ENCODE data around the gene NEK10.

Gene NEK10

DNA sequence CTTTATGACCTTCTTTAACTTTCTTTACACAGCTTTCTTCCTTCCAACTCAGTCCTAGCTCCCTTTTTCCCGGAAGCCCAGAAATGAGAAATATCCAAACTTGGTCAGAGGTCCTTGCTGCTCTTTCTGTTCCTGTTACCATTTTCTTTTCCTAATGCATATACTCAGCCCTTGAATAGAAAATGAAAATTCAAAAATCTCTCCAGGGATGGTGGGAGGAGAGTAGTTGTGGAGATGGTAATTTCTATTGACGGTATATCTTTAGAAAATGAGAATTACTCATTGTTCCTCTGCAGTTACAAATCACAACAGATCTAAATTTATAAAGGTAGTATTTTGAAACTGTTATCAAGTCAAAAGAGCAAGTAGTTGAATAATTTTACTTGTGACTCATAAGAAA, 255.1 kb downstream of the NEK10 start:
- Histone ChIP-seq H3K27ac (ENCODE audit: low read length) (no peak overlapping the region), H3K9me2 (replicated peaks; ENCODE audit: insufficient read depth, low read length) (no peaks in the 10 kb centered on the region), H2AFZ (ENCODE audit: low read length) (no peak overlapping the region), H3K4me1 (ENCODE audit: low read length) (peaks cover 4% of the 10 kb centered on the region; the same call in 1 of the 2 replicates), H3K9ac (ENCODE audit: low read length) (no peak overlapping the region), H3K9me3 (replicated peaks; ENCODE audit: insufficient read depth, low read length) (no peaks in the 10 kb centered on the region), H3K4me2 (ENCODE audit: low read depth, low read length) (no peak overlapping the region), H4K20me1 (ENCODE audit: insufficient read depth, low read length) (no peaks in the 10 kb centered on the region), H3K27me3 (replicated peaks; ENCODE audit: insufficient read depth, low read length) (no peaks in the 10 kb centered on the region), H3K79me2 (ENCODE audit: low read length) (no peaks in the 10 kb centered on the region), H3F3A (ENCODE audit: insufficient read depth, low read length) (no peaks in the 10 kb centered on the region), H3K4me3 (ENCODE audit: low read length) (no peak overlapping the region), H3K36me3 (replicated peaks; ENCODE audit: insufficient read depth, low read length) (no peaks in the 10 kb centered on the region)
- no peak for DNase-seq
- TF ChIP-seq EZH2phosphoT487 (IDR thresholded peaks at IDR 0.05; ENCODE audit: low read length) (no peak), CTCF (IDR thresholded peaks at IDR 0.05; ENCODE audit: low read length) (no peak), EZH2 (optimal IDR thresholded peaks at IDR 0.05; ENCODE audit: low read depth, low read length) (no peak)

DNA sequence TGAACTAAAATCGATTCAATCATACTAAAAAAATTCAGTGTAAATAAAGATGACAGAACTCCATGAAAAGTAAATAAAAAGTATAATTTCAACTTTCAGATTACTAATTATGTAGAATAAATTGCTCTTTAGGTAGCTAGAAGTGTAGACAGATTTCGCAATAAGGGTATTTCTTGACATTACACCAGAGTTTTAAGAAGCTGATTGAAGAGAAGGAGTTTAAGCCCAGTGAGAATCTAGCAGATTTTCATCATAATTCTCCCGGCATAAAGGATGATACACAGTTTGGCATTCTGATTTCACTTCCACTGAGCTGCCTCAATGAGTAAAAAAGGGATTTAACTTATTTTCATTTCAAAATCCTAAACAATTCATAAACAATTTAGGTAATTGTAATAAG, 259.2 kb downstream of the NEK10 start:
- DNase-seq = no peak
- Histone ChIP-seq H3K9me2 (replicated peaks; ENCODE audit: insufficient read depth, low read length) (no peaks in the 10 kb centered on the region), H3K9me3 (replicated peaks; ENCODE audit: insufficient read depth, low read length) (no peaks in the 10 kb centered on the region), H3F3A (ENCODE audit: insufficient read depth, low read length) (no peaks in the 10 kb centered on the region), H3K27me3 (replicated peaks; ENCODE audit: insufficient read depth, low read length) (no peaks in the 10 kb centered on the region), H3K4me1 (ENCODE audit: low read length) (no peaks in the 10 kb centered on the region), H3K79me2 (ENCODE audit: low read length) (no peaks in the 10 kb centered on the region), H3K27ac (ENCODE audit: low read length) (no peak overlapping the region), H3K4me2 (ENCODE audit: low read depth, low read length) (no peak overlapping the region), H3K4me3 (ENCODE audit: low read length) (no peak overlapping the region), H2AFZ (ENCODE audit: low read length) (no peak overlapping the region), H3K36me3 (replicated peaks; ENCODE audit: insufficient read depth, low read length) (no peaks in the 10 kb centered on the region), H4K20me1 (ENCODE audit: insufficient read depth, low read length) (no peaks in the 10 kb centered on the region), H3K9ac (ENCODE audit: low read length) (no peak overlapping the region)
- no peak for TF ChIP-seq EZH2phosphoT487 (IDR thresholded peaks at IDR 0.05; ENCODE audit: low read length)
- no peak for TF ChIP-seq EZH2 (optimal IDR thresholded peaks at IDR 0.05; ENCODE audit: low read depth, low read length)
- no peak for TF ChIP-seq CTCF (IDR thresholded peaks at IDR 0.05; ENCODE audit: low read length)

DNA sequence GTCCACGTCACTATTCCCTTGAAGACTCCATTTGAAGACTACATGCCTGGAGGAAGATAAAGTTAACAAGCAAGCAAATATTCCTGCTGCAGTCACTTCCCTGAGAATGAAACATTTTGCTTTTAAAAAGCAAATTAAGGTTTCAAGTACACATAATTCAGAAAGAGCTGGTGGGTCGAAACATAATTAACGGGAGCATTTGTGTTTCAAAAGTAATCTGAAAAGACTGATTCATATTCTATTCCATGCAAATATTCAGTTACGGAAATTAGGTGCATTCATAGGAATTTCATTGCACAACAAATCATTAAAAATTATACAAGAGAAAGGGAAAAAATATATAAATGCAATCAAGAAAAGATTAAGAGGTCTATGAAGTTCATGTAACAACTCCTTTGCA, 260.9 kb downstream of the NEK10 start:
- H3F3A ChIP-seq (ENCODE audit: insufficient read depth, low read length) = no peaks in the 10 kb centered on the region
- no peaks in the 10 kb centered on the region for H3K79me2 ChIP-seq (ENCODE audit: low read length)
- no peaks in the 10 kb centered on the region for H3K4me1 ChIP-seq (ENCODE audit: low read length)
- H3K27me3 ChIP-seq (replicated peaks; ENCODE audit: insufficient read depth, low read length) = no peaks in the 10 kb centered on the region
- no peaks in the 10 kb centered on the region for H3K9me3 ChIP-seq (replicated peaks; ENCODE audit: insufficient read depth, low read length)
- no peak overlapping the region for H2AFZ ChIP-seq (ENCODE audit: low read length)
- no peaks in the 10 kb centered on the region for H3K36me3 ChIP-seq (replicated peaks; ENCODE audit: insufficient read depth, low read length)
- H3K9me2 ChIP-seq (replicated peaks; ENCODE audit: insufficient read depth, low read length) = no peaks in the 10 kb centered on the region
- H3K4me2 ChIP-seq (ENCODE audit: low read depth, low read length) = no peak overlapping the region
- DNase-seq = no peak
- no peaks in the 10 kb centered on the region for H4K20me1 ChIP-seq (ENCODE audit: insufficient read depth, low read length)
- no peak overlapping the region for H3K4me3 ChIP-seq (ENCODE audit: low read length)
- TF ChIP-seq CTCF (IDR thresholded peaks at IDR 0.05; ENCODE audit: low read length) (no peak), EZH2 (optimal IDR thresholded peaks at IDR 0.05; ENCODE audit: low read depth, low read length) (no peak), EZH2phosphoT487 (IDR thresholded peaks at IDR 0.05; ENCODE audit: low read length) (no peak)
- no peak overlapping the region for H3K9ac ChIP-seq (ENCODE audit: low read length)
- no peak overlapping the region for H3K27ac ChIP-seq (ENCODE audit: low read length)

Data from MM.1S (cell line).